Omental fat pad (tissue), 4 donors: ENCODE results near the gene TMEM161A. TPM values are rescaled to one million over a fixed set of nuclear protein-coding genes. Genes with fewer than 3 reads are reported as not detected.

Experiments
- ATAC-seq: fragments of 150-250 bp; one replicate; pipeline ENCODE4 v1.9.1; 2016; ENCODE audit warnings: mild to moderate bottlenecking, moderate library complexity; ENCODE audit not compliant: low FRiP score
- DNase-seq: peaks from one replicate; pipeline ENCODE4 v3.0.0-alpha.2; 2019; ENCODE audit warnings: low spot score
- total RNA-seq, 4 donors: library from RNA; depleted of rRNA; stranded (reverse); fragments of >200 nt; gene quantifications; one replicate each; pipeline ENCODE4 v1.1.0, GENCODE V29; 2016
- TF ChIP-seq, protein P1 (sequence below), 3 donors: fragments of 450-650 bp; IDR thresholded peaks; one replicate each; pipeline ENCODE4 v1.5.1; 2016 to 2017; ENCODE audit warnings: antibody characterized with exemption in 3 of 3, mild to moderate bottlenecking in 3 of 3, moderate library complexity in 2 of 3

Gene TMEM161A
- total RNA-seq, 4 donors from 2014 or later, result 12.0 to 16.8 (median 15.8) TPM

DNA sequence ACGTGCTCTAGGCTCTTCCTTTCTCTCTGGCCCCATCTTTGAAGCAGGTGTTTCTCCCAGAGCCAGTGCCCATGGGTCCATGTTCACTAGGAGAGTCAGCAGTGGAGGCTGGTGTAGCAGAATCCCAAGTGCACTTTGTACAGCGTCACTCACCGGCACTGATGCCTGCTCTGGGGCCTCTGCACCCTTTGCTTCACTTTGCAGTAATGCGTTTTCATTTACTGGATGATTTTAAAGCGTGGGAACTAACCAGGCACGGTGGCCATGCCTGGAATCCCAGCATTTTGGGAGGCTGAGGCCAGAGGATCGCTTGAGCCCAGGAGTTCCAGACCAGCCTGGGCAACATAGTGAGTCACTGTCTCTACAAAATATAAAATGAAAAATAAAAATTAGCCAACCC, 43.8 kb downstream of the TMEM161A start:
- DNase-seq, result no peak
- no peak for ATAC-seq
- TF ChIP-seq, protein P1, sequence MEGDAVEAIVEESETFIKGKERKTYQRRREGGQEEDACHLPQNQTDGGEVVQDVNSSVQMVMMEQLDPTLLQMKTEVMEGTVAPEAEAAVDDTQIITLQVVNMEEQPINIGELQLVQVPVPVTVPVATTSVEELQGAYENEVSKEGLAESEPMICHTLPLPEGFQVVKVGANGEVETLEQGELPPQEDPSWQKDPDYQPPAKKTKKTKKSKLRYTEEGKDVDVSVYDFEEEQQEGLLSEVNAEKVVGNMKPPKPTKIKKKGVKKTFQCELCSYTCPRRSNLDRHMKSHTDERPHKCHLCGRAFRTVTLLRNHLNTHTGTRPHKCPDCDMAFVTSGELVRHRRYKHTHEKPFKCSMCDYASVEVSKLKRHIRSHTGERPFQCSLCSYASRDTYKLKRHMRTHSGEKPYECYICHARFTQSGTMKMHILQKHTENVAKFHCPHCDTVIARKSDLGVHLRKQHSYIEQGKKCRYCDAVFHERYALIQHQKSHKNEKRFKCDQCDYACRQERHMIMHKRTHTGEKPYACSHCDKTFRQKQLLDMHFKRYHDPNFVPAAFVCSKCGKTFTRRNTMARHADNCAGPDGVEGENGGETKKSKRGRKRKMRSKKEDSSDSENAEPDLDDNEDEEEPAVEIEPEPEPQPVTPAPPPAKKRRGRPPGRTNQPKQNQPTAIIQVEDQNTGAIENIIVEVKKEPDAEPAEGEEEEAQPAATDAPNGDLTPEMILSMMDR (IDR thresholded peaks at IDR 0.05), result no peak

DNA sequence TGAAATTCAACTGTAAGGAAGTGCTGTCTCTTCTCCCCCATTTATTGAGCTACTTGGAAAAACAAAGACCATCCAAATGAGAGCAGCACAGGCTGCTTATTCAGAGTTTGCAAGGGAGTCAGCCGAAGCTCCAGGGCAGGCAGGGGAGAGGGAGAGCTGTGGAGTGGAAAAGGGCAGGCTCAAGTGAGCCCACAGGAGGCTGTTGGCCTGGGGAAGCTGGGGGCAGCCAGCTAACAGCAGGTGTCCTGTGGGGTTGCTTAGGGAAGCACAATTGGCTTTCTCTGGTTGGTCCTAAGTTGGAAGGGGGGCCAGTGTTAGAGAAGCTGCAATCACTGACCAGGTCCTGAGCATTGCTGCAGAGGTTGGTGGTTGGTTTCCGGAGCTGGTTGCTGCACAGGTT, 50.6 kb downstream of the TMEM161A start:
- TF ChIP-seq, protein P1 (IDR thresholded peaks at IDR 0.05), result no peak
- DNase-seq (no peak), ATAC-seq (no peak)

DNA sequence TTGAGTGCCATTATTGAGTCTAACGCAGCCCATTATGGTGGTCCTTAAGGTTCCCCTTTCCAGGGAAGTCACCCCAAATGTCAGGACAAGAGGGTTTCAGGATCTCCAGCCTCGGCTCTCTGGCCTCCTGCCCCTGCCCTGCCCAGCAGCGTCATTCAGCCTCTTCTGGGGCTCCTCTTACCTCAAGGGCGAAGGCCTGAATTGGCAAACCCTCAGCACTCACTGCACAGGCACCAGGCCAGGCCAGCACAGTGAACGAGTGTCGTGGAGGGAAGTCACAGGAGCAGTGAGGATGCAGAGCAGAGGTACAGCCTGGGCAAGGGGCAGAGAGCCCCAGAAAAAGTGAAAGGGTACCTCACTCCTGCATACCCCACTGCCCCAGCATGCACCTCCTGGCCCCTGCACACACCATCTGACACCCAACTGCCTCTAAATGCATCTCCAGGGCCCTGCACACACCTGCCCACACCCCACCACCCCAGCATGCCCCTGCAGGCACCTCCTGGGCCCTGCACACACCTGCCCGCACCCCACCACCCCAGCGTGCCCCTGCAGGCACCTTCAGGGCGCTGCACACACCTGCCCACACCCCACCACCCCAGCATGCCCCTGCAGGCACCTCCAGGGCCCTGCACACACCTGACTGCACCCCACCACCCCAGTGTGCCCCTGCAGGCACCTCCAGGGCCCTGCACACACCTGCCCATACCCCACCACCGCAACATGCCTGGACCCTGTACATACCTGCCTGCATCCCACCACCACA, 54.7 kb downstream of the TMEM161A start:
- no peak for ATAC-seq
- no peak for DNase-seq
- TF ChIP-seq, protein P1 (IDR thresholded peaks at IDR 0.05), result no peak

DNA sequence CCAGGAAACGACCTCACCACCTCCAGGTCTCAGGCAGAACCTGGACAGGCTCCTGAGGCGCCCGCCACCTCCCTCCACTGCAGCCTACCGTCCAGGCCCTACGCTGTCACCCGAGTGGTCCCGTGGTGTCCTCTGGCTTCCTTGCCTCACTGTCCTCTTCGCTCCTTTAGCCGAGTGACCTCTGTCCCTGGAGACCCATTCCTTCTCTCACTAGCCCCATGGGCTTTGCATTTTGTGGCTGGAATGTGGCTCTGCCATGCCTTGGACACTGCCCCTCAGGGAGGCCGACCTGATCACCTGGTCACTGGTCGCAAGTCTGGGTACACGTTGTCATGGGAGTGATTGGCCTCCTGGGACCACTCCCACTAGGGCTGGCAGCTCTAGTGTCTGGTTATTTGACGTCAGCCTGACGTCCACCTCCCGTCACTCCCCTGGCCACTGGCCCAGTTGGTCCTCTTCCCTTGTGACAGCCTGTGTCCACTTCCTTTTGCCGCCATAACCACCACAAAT, 56.6 kb downstream of the TMEM161A start:
- TF ChIP-seq, protein P1 (IDR thresholded peaks at IDR 0.05), result no peak
- no peak for DNase-seq
- no peak for ATAC-seq

DNA sequence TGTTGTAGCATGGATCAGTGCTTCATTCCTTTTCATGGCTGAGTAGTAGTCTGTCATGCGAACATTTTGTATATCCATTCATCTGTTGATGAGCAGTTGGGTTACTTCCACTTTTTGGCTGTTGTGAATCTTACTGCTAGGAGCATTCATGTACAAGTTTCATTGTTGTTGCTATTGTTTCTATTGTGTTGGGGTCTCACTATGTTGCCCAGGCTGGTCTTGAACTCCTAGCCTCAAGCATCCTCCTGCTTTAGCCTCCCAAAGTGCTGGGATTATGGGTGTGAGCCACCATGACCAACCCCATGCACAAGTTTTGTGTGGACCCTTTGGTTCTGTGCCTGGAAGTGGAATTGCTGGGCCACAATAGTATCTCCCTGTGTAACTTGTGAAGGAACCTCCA, 58.7 kb downstream of the TMEM161A start:
- ATAC-seq (no peak), DNase-seq (no peak)
- TF ChIP-seq, protein P1 (IDR thresholded peaks at IDR 0.05), result no peak

DNA sequence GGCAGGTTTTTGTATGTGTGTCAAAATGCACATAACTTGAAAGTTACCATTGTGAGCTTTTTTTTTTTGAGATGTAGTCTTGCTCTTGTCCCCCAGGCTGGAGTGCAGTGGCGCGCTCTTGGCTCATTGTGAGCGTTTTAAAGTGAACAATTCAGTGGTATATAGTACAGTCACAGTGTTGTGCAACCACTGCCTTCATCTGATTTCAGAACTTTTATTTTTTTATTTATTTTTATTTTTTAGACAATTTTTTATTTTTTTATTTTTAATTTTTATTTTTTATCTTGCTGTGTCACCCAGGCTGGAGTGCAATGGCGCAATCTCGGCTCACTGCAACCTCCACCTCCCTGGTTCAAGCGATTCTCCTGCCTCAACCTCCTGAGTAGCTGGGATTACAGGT, 59.5 kb downstream of the TMEM161A start:
- TF ChIP-seq, protein P1 (IDR thresholded peaks at IDR 0.05), result no peak
- no peak for ATAC-seq
- DNase-seq, result no peak

DNA sequence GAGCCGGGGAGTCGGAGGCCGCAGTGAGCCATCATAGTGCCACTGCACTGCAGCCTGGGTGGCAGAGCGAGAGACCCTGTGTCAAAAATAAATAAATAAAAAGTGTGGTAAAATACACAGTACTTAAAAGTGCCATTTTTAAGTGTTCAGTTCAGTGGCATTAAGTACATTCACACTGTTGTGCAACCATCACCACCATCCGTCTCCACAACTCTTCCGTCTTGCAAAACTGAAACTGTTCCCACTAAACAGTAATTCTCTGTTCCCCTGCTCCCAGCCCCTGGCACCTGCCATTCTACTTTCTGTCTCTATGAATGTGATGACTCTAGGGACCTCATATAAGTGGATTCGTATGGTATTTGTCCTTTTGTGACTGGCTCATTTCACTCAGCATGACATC, 61.2 kb downstream of the TMEM161A start:
- DNase-seq (no peak), ATAC-seq (no peak)
- TF ChIP-seq, protein P1 (IDR thresholded peaks at IDR 0.05), result no peak
